GM18520 (cell line): ENCODE data around the gene CDK6.

ENCODE experiments used
- ATAC-seq: cut with Tn5 transposase; IDR thresholded peaks from one replicate; pipeline ENCODE4 v1.9.1; 2021; ENCODE audit not compliant: unreplicated experiment

CDK6 gene

DNA sequence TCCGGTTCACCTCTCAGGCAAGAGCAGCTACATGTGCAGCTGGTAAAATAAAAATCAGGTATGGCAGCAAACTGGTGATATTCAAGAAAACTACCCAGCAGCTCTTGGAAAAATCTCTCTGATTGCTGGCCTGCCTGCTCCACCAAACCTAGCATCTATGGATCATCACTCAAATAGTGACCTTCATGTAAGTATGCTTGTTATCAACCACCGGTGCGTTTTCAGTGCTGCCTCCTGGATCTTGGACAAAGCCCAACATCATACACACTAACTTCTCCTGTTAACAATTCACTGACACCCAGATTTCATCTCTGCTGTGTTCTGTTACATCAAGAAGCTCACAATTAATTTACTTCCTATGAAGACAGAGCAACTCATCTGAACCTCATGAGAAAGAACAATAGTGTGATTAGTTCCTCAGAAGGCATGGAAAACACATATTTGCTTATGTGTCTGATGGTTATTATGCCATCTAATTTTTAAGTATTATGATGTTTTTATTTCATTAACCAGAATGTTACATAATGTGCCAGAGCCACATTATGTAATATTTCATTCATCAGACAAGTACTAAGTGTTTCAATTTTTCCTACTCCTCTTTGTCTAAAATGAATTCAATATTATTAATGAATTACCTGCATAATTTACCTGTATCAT lies 8.8 kb downstream of the CDK6 start:
- ATAC-seq: no peak

DNA sequence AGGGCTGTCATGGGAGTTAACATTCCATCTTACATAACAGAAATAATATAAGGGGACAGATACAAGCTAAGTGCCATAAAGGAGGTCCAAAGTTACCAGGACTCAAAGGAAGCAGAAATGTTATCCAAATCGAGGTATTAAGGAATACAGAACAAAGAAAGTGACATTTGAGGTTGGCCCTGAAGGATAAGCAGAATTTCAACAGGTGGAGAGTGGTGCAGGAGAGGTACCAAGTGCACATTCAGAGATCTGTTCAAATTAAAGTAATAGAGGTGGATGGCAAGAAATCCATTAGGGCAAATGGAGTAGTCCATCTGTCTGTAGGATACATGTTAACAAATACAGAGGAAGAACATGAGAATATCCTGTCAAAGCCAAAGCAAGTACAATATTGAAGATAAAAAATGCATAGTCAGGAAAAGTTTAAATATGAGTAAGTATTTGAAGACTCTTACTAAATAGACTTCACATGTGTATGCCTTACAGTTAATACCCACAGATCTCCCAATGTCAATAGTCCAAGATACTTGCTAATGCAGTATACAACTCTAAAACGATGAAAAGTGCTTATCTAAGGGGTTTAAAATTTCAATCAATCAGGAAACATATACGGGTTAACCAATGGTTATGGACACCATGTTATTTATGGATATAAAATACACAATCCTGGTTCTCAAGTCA lies 10.0 kb downstream of the CDK6 start:
- ATAC-seq: no peak

DNA sequence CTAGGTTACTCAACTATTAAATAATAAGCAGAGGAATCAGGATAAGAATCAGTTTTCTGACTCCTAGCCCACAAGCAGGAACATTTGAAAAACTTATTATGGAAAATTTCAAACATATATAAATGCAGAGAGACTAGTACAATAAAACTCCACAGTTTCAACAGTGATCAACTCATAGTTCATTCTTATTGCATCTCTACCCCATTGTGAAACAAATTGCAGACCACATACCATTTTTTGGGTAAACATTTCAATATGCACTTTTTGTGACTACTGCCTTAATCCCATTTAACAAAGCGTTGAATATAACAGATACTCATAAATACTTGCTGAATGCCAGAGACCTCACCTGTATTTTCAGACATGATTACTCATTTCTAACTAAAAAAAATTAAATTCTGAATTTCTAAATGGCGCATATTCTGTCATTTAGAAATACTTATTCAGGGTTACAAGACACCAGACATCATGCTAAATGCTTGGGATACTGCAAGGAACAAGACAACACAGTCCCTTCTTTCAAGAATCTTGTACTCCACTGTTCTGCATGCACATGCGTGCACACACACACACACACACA lies 11.4 kb downstream of the CDK6 start:
- no peak for ATAC-seq

DNA sequence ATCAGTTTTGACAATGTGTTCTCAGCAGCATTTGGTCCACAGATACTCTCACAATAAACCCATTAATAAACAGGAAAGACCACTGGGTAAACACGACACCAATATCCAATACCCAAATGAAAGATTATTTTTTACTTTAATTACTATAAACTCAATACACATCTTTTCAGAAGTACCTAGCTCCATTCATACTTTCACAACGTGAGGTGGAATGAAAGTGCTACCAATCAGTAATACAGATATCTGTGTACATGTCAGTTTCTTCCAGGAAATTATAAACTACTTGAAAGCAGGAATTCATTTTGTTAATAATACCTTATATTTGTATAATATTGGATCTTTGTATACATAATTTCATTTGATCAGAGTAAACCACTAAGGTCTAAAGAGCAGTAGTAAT lies 11.9 kb downstream of the CDK6 start:
- ATAC-seq: no peak

DNA sequence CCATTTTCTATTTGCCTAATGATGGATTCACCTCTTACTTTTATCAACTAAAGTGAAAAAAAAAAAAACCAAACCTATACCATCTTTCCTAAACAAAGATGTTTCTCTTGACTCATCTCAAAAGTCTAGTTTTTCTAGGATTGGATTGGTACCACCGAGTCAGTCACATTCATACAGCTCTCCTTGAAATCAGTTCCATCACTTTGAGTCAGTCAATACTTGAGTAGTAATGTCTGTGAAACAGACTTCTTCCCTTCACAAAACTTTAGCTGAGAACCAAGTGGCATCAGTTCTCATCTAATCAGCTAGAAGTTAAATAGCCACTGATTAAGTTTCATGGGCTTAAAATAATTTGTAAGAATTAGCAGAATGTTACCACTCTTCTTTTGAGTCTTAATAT lies 13.3 kb downstream of the CDK6 start:
- no peak for ATAC-seq

DNA sequence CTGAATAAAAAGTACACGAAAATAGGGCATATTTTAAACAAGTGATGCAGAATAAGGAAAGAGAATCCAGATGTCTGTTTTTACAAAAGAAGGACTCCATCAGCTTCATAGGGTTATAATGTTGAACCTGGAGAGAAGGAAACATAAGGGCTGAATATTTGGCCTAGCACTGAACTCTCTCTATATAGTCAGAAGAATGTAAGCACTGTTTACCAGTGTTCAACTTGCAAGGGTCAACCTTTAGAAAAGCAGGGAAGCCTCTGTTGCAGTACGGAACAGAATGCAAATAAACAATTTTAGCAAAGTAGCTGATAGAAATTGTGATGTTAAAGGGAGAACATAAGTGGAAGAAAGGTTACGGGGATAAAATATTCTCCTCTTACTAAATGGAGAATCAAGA lies 16.2 kb downstream of the CDK6 start:
- no peak for ATAC-seq

DNA sequence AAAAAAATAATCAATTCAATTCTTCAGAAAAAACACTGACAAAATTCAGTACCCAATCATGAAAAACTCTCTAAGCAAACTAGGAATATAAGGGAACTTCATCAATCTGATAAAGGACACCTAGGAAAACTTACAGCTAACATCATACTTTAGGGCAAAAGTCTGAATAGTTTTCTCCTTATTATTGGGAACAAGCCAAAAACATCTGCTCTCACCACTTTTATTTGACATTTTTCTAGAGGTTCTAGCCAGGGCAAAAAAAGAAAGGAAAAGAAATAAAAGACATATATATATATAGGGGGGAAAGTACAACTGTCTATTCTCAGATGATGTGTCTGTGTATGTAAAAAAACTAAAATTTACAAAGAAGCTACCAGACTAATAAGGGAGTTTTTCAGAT lies 19.0 kb downstream of the CDK6 start:
- no peak for ATAC-seq

DNA sequence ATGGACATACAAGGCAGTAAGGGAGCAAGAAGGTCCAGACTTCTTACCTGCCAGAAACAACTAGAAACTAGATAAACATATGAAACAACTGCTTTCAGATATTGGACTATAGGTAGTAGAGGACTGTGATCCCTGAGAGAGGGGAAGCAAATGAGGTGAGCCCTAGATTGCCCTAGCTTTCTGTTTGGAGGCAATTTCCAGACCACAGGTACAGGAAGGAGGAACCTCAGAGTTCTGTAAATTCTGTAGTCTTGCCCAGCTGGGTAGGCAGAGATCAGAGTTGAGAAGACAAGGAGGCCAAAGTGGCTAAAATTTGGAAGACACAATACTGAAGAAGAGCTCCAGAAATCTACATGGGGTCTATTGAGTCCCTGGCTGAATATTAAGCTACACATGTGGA lies 21.0 kb downstream of the CDK6 start:
- ATAC-seq: no peak

DNA sequence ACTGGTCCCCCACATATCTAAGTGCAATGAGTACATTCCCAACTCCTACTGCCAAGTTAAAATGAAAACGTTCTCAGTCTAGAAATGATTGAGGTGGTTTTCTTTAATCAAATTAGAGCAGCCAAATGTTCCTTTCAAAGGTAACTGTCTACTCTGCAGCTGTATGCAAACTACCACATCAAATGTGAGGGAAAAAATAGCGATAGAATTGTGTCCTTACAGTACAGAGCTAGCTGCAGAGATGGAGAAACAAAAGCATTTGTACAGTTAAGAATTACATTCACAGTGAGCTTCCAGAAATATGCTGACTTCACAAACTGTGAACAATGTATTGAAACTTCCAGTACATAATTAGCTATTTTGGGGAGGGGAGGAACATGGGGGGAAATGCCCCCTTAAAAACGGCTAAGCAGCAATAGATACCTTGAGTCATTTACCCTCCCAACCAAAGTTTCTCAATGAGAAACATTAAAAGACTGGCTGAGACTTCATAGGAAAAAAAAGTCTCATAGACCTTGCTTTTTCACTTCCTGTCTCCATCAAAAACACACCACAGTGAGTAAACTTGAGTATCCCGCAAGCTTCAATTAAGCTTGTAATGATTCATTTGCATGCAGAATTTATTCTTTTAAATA lies 22.9 kb downstream of the CDK6 start:
- peak; percentile 46 for ATAC-seq

DNA sequence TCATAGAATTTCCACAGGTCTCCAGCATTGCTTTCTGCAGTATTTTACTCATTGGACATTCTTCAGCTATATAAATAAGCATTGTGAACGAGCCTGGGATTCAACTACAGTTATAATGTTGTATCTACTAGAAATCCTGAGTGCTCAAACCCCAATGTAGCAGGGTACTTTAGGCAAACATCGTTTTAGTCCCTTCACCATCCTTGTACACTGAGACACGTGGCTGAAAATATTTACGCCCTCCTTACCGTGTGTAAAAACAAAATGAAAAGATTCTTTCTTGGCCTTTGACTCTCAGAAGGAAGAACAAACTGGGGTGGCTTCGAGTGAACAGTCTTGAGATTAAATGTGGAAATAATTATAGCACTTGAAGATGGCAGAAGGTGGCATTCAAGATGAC lies 25.2 kb downstream of the CDK6 start:
- ATAC-seq: no peak

DNA sequence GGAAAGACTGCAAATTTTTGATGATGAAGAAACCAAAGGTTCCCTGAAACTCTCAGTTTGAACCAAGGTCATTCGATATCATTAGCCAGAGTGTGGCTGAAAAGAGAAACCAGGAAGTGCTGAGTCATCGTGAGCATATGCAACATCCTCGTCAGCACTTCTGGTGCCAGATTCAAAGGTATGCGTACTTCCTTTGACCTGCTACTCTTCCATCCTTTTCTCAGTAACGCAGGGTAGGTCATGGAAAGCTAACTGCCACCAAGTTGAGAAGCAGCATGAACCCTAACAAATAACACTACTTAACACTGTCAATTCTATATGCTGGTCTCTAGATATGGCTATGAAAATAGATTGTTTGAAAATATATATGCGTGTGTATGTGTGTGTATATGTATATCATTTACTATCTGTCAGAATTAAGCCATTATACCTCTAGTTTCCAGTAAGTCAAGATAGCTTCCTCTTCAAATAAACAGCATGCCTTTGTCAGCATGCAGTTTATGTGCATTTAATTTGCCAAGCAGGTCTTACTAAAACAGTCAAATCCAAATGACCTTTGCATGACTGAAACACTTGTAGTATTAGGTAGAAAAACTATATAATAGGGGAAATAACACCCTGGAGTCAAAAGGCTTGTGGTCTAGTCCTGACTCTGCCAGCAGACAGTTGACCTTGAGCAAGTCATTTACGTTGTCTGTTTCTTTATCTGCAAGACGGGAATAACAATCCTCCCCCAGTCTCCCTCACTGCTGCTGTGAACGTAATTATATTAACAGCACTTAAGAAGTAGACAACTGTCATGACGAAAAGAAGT lies 26.4 kb downstream of the CDK6 start:
- peak; percentile 61 for ATAC-seq

DNA sequence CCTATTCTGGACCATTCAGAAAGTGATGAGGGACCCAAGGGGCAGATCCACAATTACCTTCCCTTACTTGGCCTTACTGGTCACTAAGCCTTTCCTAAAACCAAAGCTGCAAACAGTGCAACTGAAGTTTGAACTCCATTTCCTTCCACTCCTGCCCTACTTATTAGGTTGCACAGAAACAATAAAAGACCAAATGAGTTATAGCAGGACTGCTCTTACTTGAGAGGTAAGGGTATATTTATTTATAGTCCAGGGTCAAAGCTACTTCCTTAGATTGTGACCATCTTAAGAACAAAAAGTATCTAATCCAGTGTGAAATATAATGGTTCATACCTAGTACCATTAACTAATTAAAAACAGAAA lies 27.0 kb downstream of the CDK6 start:
- peak; percentile 14 for ATAC-seq

DNA sequence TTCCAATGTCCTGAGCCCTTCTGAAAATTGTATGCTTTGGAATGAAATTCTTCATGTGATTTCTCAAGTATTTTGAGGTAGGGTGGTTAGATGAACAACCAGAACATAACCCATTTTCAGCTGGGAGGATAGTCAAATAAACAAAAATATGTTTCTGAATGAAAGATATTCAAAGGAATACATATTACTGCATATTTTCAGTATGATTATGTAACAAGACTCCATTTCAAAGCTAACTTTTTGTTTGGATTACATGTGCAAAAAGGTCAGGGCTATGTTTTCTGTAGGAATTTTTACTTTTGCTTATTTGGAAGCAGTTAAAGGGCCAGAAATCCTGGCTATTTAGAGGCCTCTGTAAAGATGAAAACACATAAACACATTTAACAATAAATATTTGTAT lies 27.7 kb downstream of the CDK6 start:
- ATAC-seq: no peak

DNA sequence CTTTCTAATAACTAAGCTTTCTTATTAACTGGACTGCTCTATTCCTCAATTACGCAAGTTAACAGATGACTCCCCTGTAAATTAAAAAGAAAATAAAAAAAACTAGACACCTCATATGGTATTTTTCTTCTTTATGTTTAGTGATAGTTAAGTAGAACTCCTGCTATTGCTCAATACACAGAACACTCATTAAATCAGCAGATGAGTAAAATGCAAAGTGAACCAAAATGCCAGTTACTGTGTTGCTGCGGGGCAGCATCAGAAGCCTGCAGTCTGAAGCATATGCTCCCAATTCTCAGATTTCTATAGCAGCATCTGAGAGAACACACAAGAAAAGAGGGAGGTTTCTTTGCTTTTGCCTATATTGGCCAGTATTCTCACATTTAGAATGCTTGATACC lies 28.4 kb downstream of the CDK6 start:
- ATAC-seq: no peak

DNA sequence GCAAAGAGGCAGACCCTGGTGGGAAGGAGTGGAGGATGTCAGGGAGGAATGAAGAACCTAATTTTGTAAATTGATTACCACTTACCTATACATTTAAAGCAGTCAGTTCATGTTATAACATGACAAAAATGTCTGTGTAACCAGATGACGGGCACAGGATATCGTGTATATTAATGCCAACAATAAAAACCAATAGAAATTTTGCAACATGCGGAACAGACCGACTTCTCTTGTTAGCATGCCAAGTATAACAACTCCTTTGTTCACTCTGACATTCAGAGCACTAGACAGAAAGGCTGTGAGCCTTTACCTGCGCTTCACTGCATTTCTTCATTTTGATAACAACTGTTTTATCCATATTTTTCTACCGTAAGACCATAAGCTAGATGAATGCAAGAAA lies 29.9 kb downstream of the CDK6 start:
- no peak for ATAC-seq

DNA sequence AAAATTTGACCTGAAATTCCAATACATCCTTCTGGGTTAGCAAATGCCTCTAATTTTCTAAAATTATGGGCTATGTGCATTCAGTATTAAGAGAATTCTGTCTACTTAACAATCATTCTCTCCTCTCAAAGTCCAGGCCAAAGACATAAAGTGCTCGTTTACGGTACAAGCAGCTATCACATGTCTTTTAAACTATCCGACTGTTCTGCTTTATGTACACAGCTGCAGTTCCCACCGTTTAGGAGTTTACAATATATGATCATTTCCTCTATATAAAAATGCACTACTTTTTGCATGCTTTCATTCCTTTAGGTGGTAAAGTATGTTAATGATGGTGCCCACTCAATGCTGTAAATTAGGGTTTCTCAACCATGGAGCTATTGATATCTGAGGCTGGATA lies 34.0 kb downstream of the CDK6 start:
- ATAC-seq: no peak

DNA sequence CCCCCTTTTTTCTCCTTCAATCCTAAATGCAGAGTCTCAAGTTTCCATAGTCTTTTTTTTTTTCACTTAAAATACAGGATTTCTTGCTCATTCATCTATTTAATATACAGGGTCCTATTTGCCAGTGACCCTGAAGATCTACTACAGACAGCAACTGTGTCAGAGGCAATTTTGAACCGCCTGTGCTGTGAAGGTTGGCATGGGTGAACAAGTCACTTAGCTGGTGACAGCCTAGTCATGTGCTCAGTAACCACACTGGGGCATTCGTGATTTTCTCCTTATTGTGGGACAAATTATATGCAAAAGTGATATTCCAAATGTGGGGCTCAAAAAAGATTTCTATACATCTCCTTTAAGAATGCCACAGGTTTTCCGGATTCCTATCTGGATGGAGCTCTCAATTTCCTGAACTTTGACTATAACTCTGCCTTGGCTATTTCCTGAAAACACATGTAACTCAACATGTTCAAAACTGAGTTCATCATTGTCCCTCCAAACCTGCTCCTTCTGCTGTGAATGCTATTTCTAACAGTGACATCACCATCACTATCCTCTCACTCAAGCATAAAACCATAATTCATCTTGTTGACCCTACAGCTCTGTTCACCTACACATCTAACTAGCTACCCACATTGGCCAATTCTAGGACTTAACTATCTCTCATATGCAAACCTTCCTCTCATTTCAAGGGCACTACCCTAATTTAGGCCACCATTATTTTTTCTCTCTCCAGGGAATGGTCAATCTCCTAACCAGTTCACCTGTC lies 36.7 kb downstream of the CDK6 start:
- ATAC-seq: no peak

DNA sequence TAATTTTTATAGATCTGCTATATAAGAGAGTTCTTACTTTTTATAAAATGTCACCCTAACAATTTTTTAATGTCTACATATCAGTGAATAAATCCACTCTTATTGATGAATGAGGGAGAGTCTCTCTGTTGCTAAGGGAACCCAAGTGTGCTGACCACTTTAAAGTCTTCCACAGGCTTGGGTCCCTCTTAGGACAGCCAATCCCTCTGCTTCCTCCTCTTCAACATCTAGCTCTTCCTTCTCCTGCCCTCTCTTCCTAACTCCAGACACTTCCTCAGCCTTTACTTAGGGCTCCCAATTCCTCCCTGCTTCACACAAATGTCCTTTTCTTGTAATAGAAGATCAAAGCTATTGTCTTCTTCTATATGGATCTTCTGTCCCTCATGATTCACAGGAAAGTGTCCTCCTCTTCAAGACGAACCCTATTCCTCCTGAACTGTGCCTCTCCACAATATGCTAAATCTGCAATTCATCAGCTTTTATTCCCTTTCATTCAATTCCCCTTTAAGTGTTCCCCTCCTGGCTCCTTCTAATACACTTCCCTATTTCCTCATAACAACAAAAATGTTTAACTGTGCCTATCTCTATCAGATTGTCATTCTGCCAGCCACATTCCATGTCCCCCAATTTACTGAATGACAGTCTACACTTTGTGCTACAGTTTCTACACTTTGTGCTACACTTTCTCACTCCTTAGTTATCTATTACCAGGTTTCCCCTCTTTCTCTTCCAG lies 37.7 kb downstream of the CDK6 start:
- ATAC-seq: no peak

DNA sequence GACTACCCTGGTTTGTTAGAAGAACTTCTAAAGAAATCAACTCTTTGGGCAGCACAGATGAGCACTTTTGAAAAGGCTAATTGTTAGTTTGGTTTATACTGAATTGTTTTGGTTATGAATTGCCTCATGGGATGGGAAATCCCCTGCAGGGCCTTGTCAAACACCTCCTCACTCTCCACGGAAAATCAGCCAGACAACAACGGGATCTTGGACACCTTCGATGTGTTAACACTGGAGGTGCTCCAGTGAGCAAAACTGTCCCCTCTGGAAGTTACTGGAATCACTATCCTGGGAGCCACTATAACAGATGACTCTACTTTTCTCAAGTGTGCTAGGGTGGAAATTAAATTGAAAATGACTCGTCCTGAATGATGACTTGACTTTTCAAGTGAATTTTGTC lies 38.7 kb downstream of the CDK6 start:
- ATAC-seq: no peak

DNA sequence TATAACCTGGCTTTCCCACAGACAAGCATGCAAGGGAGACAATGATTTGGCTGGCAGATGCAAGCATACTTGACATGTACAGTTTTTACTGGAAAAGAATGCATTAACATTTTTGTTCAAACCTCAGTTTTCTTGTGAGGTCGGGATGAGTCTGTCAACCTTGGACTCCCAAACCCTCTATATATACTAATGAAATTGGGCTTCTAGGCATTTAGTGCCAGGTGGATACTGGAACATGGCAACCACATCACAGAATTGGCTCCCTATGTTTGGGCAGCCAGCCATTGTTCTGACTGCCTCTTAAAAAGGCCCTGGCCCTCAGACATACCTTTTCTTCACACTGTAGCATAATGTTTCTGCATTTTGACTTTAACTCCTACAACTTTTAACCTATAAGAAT lies 39.1 kb downstream of the CDK6 start:
- ATAC-seq: no peak
